ENCODE results near the gene ABCC4. TPM values are rescaled to one million over a fixed set of nuclear protein-coding genes. Genes with fewer than 3 reads are reported as not detected.

Gene ABCC4
- total RNA-seq, 1 donor from 2014 or later: 10.6 TPM

DNA sequence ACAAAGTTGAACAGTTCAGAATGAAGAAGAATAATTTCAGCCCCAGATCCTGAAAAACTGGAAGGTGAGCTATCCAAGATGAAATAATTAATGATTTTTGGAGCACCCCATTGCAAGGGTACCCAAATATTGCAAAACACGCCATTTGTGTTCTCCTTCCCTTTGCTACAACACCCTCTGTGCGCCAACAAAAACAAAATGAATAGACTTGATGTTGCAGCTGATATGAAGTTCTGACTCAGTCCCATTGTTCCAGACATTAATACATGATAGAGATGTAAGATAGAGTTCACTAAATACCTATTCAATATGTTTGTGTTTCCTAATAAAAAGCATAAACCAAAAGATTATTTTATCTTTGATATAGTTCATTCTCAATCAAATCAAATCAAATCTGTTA is 301.4 kb downstream of the ABCC4 start:
- H3K9me3 Mint-ChIP-seq (ENCODE audit: low read depth): no peaks in the 10 kb centered on the region
- no peak overlapping the region for H3K4me3 Mint-ChIP-seq (ENCODE audit: unreplicated experiment)
- H3K27me3 Mint-ChIP-seq (ENCODE audit: low read depth): peaks cover 3% of the 10 kb centered on the region
- H3K27ac Mint-ChIP-seq (ENCODE audit: unreplicated experiment): no peak overlapping the region
- H3K36me3 Mint-ChIP-seq (ENCODE audit: low read depth): no peaks in the 10 kb centered on the region
- TF ChIP-seq, protein P1, sequence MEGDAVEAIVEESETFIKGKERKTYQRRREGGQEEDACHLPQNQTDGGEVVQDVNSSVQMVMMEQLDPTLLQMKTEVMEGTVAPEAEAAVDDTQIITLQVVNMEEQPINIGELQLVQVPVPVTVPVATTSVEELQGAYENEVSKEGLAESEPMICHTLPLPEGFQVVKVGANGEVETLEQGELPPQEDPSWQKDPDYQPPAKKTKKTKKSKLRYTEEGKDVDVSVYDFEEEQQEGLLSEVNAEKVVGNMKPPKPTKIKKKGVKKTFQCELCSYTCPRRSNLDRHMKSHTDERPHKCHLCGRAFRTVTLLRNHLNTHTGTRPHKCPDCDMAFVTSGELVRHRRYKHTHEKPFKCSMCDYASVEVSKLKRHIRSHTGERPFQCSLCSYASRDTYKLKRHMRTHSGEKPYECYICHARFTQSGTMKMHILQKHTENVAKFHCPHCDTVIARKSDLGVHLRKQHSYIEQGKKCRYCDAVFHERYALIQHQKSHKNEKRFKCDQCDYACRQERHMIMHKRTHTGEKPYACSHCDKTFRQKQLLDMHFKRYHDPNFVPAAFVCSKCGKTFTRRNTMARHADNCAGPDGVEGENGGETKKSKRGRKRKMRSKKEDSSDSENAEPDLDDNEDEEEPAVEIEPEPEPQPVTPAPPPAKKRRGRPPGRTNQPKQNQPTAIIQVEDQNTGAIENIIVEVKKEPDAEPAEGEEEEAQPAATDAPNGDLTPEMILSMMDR (IDR thresholded peaks at IDR 0.05): no peak
- DNase-seq (ENCODE audit: low spot score): no peak
- H3K4me1 Mint-ChIP-seq (ENCODE audit: low read depth): peaks cover 12% of the 10 kb centered on the region

DNA sequence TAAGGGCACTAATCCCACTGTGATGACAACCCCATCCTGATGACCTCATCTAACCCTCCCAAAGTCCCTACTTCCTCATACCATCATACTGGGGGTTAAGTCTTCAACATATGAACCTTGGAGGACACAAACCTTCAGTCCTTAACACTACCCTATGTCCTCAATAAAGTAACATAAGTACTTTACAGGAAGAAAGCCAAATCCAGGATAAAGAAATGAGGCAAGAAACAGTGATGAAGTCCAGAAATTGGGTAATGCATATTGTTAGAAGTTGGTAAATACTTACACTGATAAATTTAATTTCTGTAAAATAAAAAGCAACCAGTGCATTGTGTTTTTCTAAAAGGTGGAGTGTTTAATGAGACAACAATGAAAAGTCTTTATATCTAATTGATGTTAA is 304.1 kb downstream of the ABCC4 start:
- H3K27ac Mint-ChIP-seq (ENCODE audit: unreplicated experiment): no peak overlapping the region
- H3K36me3 Mint-ChIP-seq (ENCODE audit: low read depth): no peaks in the 10 kb centered on the region
- H3K4me1 Mint-ChIP-seq (ENCODE audit: low read depth): peaks cover 11% of the 10 kb centered on the region
- peaks cover 10% of the 10 kb centered on the region for H3K27me3 Mint-ChIP-seq (ENCODE audit: low read depth)
- no peaks in the 10 kb centered on the region for H3K9me3 Mint-ChIP-seq (ENCODE audit: low read depth)
- TF ChIP-seq, protein P1 (IDR thresholded peaks at IDR 0.05): no peak
- no peak overlapping the region for H3K4me3 Mint-ChIP-seq (ENCODE audit: unreplicated experiment)
- no peak for DNase-seq (ENCODE audit: low spot score)

DNA sequence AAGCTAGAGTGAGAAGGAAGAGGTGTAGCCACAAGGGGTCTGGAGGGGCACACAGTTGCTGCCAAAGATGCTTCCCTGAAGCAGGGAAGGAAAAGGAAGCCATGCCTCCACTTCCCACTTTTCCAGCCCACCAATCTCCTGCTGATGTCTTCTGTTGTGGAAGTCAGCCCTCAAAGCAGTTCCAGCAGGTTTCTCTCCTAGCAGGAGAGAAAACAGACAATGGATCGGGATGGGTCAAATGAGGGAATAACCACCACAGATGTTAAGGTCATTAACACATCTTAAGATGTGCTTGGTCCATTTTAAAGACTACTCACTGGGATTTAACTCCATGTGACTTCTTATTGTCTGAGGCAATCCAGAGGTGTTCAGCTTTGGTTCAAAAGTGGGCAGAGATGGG is 304.8 kb downstream of the ABCC4 start:
- Mint-ChIP-seq H3K4me1 (ENCODE audit: low read depth) (peaks cover 11% of the 10 kb centered on the region), H3K36me3 (ENCODE audit: low read depth) (no peaks in the 10 kb centered on the region), H3K9me3 (ENCODE audit: low read depth) (no peaks in the 10 kb centered on the region), H3K4me3 (ENCODE audit: unreplicated experiment) (no peak overlapping the region), H3K27ac (ENCODE audit: unreplicated experiment) (no peak overlapping the region), H3K27me3 (ENCODE audit: low read depth) (peaks cover 15% of the 10 kb centered on the region)
- TF ChIP-seq, protein P1 (IDR thresholded peaks at IDR 0.05): no peak
- DNase-seq (ENCODE audit: low spot score): no peak

DNA sequence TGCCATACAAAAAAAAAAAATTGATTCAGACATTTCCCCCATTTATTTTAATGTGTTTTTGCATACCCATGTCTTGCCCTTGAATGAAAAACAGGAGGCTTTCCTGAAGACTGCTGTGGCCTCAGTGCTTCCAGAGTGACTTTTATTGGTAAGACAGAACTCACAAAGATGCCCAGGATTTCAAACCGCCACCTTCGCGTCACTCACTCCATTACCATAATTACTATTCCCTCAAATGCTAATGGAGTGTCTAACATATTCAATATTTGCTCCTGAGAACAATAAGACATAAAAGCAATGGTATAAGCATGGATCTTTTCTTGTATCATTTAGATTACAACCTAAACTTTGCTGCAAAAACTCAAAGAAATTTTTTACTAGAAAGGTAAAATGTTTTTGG is 306.7 kb downstream of the ABCC4 start:
- no peak overlapping the region for H3K27ac Mint-ChIP-seq (ENCODE audit: unreplicated experiment)
- H3K27me3 Mint-ChIP-seq (ENCODE audit: low read depth): peaks cover 23% of the 10 kb centered on the region
- no peak overlapping the region for H3K4me3 Mint-ChIP-seq (ENCODE audit: unreplicated experiment)
- TF ChIP-seq, protein P1 (IDR thresholded peaks at IDR 0.05): no peak
- no peaks in the 10 kb centered on the region for H3K9me3 Mint-ChIP-seq (ENCODE audit: low read depth)
- no peak for DNase-seq (ENCODE audit: low spot score)
- H3K4me1 Mint-ChIP-seq (ENCODE audit: low read depth): peaks cover 11% of the 10 kb centered on the region
- no peaks in the 10 kb centered on the region for H3K36me3 Mint-ChIP-seq (ENCODE audit: low read depth)

DNA sequence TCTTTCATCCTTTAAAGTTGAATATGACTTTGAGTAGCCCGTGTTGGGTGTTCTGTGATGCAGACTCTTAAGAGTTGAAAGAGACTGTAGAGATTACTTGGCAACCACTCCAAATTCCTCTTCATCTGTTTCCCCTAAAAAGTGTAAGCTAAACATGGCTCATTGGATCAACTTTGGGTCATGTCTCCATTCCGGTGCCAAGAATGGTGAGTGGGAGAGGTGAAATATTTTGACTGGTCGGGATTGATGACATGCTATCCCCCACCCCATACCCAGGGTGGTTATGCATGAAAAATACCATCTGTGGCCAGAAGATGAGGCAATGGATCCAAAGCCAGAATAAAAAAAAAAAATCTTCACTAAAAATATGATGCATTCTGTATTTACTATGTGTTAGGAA is 307.6 kb downstream of the ABCC4 start:
- Mint-ChIP-seq H3K27me3 (ENCODE audit: low read depth) (peaks cover 27% of the 10 kb centered on the region), H3K36me3 (ENCODE audit: low read depth) (no peaks in the 10 kb centered on the region), H3K4me1 (ENCODE audit: low read depth) (peaks cover 11% of the 10 kb centered on the region), H3K27ac (ENCODE audit: unreplicated experiment) (no peak overlapping the region), H3K4me3 (ENCODE audit: unreplicated experiment) (no peak overlapping the region), H3K9me3 (ENCODE audit: low read depth) (no peaks in the 10 kb centered on the region)
- TF ChIP-seq, protein P1 (IDR thresholded peaks at IDR 0.05): peak; percentile 12
- DNase-seq (ENCODE audit: low spot score): no peak
